Measurements from ENCODE around the gene RECK.
"Not testable (repeated sequence)": the region's sequence is repeated elsewhere in the genome, so short reads cannot be mapped to it uniquely, and the experiment has no call there.

RECK gene

DNA sequence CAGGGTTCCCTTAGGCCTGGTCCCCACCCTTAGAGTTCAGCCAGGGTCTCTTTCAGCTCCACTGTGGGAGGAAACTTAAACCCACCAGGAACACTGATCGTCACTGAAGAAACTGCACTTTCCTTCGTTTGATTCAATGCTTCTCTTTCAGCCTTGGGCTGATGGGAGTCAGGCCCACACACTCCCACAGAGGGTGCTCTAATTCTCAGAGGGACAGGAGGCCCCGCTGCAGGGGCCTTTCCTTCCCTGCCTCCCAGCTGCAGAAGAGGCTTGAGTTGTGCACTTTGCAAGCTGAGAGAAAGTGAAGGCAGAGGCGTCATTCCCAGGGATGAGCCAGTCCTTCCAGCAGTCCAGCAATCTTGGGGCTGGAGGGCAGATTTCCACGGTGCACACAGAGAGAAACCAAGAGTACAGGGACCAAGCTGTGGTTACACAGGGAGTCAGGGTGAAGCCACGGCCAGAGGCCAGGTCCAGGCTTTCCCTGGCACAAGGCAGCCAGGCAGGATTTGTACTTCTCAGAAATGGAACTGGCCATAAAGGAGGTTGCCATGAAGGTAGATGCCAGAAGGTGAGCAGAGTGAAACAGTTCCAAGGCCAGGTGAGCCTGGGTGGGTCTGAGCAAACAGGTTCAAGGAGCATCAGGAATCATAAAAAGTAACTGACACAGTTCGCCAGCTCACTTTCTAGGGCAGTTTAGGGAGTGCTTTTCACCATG is 89.5 kb downstream of the RECK start:
- DNase-seq, result no peak
- in situ Hi-C loops (cut with HindIII; ENCODE audit: low pct_ligation_motif_present, low pct_unique_long_range_greater_than_20kb, low sequenced_read_pairs), result no loop called here

DNA sequence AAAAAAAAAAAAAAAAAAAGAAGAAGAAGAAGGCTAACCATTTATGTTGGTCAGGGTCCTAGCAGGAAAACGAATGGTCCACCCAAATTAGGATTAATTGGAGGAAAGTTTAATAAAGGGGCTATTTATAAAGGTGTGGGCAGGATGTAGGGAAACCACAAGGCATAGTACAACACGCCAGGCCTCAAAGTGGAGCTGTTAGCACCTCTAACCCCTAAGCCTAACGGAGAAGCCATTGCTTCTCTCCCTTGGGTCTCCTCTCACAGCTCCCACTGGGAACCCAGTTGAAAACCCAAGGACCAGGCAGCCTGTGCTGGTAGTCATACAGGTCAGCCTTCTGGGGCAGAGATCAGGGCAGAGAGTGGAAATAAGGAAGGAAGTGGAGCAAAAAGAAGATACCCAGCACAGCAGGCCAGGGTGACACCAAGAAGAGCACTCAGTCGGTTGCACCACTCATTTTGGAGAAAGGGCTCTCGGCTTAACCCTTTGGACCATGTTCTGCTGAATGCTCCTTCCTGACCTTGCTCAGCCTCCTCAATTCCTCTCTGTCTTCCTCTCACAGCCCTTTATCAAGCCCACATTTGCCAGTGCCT is 91.0 kb downstream of the RECK start:
- DNase-seq, result no peak
- in situ Hi-C loops (cut with HindIII; ENCODE audit: low pct_ligation_motif_present, low pct_unique_long_range_greater_than_20kb, low sequenced_read_pairs), result no loop called here

DNA sequence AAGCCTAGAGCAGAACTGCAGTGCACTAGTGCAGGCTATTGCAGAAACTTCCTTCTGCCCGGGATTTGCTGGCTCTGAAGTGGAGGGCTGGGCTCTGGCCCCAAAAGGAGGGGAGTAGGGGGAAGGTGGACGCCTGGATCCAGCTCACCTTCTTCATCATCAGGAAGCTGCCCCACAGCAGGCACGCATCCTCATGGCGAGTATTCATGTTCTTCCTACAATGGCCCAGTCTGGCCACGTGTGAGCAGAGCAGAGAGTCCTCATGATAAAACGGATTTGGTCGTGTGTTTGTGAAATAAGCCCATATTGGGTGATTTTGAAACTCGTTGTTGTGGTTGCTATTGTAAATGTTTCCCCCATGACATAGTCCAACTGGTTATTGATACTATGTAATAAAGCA is 91.6 kb downstream of the RECK start:
- no peak for DNase-seq
- in situ Hi-C loops (cut with HindIII; ENCODE audit: low pct_ligation_motif_present, low pct_unique_long_range_greater_than_20kb, low sequenced_read_pairs), result no loop called here

DNA sequence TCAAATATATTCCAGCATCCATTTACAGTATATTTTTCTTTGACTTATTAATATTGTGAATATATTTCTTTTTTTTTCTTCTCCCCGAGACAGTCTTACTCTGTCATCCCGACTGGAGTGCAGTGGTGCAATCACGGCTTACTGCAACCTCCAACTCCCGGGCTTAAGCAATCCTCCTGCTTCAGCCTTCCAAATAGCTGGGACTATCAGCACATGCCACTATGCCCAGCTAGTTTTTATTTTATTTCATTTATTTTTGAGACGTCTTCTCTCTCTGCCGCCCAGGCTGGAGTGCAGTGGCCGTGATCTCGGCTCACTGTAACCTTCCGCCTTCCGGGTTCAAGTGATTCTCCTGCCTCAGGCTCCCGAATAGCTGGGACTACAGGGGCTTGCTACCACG is 92.4 kb downstream of the RECK start:
- in situ Hi-C loops (cut with HindIII; ENCODE audit: low pct_ligation_motif_present, low pct_unique_long_range_greater_than_20kb, low sequenced_read_pairs), result no loop called here
- DNase-seq, result no peak

DNA sequence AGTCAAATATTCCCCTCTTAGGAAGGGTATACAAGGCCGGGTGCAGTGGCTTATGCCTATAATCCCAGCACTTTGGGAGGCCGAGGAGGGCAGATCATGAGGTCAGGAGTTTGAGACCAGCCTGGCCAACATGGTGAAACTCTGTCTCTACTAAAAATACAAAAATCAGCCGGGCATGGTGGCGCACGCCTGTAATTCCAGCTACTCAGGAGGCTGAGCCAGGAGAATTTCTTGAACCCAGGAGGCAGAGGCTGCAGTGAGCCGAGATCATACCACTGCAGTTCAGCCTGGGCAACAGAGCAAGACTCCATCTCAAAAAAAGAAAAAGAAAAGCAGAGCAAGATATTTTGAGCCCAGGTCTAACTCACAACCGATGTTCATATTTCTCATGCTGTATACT is 95.0 kb downstream of the RECK start:
- DNase-seq; in situ Hi-C loops (cut with HindIII; ENCODE audit: low pct_ligation_motif_present, low pct_unique_long_range_greater_than_20kb, low sequenced_read_pairs): not testable (repeated sequence)

DNA sequence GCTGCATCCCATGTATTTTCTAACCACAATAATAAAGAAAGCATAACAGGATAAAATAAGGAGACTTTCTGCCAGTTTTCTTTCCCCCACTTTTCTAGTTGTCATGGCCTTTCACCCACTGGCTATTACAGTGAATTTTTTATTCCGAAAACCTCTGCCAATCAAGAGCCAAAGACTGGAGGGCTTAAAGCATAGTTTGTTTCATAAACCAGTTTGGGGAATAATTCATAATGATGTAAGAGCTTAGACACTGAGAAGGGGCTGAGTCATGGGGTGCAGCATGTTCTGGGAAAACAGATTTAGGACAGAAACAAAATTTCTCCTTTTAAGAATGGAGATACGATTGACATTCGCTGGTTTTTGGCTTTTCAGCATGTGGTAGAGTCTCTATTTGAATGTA is 95.4 kb downstream of the RECK start:
- in situ Hi-C loops (cut with HindIII; ENCODE audit: low pct_ligation_motif_present, low pct_unique_long_range_greater_than_20kb, low sequenced_read_pairs), result no loop called here
- no peak for DNase-seq

DNA sequence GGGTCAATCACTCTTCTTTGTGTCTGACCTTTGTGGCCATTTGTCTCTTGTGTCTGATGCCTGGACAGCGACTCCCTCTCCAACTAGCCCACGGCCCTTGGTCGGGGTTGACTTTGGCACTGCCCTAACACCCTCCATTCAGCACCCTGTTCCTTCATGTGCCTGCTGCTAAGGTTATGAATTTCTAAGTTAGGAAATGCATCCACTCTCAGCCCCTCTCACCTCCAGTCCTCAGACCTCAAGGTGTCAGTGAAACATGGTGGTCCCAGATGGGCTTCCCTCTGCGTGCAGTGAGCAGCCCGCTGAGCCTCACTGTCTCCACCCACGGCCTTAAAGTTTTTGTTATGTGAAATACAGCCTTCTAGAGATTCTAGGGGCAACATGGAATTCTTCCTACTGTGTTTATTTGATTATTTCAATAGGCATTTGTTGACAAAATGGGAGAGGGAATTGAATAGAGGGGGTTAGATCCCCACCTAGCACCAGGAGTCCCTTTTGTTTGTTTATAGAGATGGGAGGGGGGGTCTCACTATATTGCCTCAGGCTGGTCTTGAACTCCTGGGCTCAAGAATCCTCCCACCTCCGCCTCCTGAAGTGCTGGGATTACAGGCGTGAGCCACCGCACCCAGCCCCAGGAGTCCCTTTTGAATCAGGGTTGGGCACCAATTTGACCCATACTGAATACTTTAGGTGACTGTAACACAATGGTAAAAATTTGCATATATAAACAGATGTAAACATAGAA is 98.2 kb downstream of the RECK start:
- in situ Hi-C loops (cut with HindIII; ENCODE audit: low pct_ligation_motif_present, low pct_unique_long_range_greater_than_20kb, low sequenced_read_pairs), result no loop called here
- DNase-seq, result no peak

DNA sequence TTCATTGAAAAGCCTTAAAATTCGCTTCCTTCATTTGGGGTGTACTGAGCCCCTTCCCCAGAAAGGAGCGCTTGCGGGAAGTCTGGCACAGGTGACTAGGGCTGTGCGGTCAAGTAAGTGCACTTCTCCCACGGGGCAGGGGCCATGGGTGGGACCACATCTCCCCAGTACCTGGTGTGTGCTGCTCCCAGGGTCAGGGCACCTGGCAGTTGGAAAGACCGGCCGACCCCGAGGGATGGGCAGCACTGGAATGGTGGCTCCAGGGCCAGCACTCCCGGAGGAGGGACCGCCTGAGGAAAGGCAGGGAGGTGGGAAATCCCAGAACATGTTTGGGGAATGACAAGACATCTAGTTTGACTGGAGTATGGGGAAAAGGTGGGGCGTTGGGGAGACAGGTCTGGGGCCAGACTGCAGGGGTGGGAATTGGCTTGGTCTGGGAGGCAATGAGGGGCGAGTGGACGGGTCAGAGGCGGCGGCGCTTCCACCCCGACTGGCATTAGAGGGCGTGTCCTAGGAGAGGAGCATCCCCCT is 99.1 kb downstream of the RECK start:
- DNase-seq, result no peak
- in situ Hi-C loops (cut with HindIII; ENCODE audit: low pct_ligation_motif_present, low pct_unique_long_range_greater_than_20kb, low sequenced_read_pairs), result no loop called here

DNA sequence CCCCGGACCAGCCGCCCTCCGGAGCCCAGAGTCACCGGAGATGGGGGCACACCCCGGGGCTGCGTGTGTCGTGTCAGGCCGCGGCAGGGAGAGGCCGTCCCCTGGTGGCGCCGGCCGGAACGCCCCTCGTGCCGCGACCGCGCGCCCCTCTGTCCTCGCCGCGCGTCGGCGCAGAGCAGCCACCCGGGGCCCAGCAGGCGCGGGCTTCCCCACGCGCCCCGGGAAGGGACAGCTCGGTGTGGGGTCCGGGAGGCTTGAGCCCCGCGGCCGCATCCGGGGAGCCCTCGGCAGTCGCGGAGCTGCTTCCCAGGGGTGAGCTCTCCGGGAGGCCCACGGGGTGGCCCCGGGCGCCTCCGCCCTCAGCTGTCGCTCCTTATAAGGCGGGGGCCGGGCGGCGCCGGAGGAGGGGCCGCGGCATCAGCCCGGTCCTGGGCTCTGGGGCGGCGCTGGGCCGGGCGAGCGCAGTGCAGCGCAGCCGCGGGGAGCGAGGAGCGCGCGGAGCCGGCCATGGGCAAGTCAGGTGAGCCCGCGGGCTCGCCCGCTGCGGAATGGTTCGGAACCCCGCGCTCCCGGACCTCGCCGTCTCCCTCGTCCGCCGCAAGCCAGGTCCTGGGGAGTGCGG is 99.7 kb downstream of the RECK start, which contains the start of gene GLIPR2:
Gene GLIPR2, plus strand, starts transcription at position 462 of the 622 bp plus-strand sequence. Its CDS starts 46 bp downstream, at position 508.
- DNase-seq, result peak; percentile 78
- in situ Hi-C loops (cut with HindIII; ENCODE audit: low pct_ligation_motif_present, low pct_unique_long_range_greater_than_20kb, low sequenced_read_pairs), result no loop called here

DNA sequence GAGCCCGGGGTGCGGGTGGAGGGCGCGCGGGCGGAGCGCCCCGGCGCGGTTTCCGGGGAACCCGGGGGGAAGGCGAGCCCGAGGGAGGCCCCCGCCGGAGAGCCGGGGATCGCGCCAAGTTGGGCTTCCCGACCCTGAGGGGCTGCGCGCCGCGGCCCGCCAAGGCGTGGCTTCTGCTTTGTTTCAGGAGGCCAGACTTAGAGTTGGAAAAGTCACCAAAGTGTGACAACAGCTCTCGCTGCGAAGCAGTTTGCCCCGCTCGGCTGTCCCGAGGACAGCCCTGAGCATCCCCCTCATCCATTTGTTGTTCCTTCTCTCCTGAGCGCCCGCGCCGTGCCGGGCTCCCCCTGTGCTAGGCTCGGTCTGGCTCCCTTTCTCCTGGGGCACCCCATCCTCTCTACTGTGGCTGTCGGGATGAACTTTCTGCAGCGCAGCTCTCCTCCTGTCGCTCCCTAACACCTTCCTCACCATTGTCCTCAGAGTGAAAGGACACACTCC is 100.2 kb downstream of the RECK start:
- peak; percentile 12 for DNase-seq
- in situ Hi-C loops (cut with HindIII; ENCODE audit: low pct_ligation_motif_present, low pct_unique_long_range_greater_than_20kb, low sequenced_read_pairs), result no loop called here

DNA sequence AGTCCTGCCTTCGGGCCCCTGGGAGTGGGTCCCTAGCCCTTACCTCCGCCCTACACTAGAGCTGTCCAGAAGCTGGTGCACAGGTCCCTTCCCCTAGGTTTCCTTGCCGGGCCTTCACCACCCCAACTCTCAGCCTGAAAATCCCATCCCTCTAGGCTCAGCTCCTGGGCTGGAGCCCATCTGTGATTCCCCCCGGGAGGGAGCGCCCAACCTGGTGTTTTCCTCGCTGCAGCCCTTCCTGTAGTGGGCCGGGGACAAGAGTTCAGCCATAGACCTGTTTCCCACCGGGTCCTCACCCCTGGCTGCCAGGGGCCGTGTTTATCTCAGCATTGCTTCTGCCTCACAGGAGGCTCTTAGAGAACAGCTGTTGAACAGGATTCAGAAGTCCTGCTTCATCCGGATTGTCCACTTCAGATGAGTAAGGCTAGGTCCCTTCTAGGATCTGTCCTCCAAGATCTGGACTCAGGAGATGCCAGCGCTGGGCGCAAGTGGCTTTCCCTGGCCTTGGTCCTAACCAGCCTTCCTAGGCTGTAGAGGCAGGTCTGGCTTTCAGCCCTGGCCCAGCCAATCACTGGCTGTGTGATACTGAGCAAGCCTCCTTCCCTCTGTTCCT is 100.8 kb downstream of the RECK start:
- no peak for DNase-seq
- in situ Hi-C loops (cut with HindIII; ENCODE audit: low pct_ligation_motif_present, low pct_unique_long_range_greater_than_20kb, low sequenced_read_pairs), result no loop called here

DNA sequence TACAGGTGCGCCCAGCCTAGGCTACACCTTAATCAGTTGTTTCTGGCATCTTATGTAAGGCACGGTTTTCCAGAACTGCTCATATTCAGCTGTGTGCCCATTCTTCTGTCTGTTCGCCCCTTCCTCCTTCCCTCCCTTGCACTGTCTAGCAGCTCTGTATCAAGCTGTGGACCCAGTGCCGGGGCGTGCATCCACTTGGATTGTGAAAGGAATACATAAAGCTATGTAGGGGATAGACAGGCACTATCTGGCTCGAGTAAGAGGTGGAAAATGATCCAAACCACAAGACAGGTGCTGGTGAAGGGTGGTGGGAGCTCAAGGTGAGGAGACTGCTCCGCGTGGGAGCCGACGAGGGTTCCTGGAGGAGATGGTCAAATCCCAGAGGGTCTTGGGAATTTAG is 101.8 kb downstream of the RECK start:
- no peak for DNase-seq
- in situ Hi-C loops (cut with HindIII; ENCODE audit: low pct_ligation_motif_present, low pct_unique_long_range_greater_than_20kb, low sequenced_read_pairs), result no loop called here

DNA sequence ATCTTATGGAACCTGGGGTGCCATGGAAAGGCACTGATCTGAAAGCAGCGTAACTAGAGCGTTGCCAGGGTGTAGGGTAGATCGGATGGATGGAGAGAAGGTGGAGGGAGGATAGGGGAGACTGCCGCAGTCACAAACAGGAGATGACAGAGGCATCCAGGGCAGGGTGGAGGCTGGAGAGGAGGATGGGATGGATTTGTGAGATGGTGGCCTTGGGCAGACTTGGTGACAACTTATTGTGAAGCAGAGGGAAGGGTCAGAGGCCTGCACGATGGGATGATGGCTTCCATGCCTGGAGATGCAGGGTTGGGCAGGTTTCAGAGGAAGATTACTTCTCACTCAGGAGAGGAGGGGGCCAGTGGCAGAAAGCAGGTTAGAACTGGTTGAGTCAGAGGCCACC is 102.2 kb downstream of the RECK start:
- in situ Hi-C loops (cut with HindIII; ENCODE audit: low pct_ligation_motif_present, low pct_unique_long_range_greater_than_20kb, low sequenced_read_pairs), result no loop called here
- no peak for DNase-seq

DNA sequence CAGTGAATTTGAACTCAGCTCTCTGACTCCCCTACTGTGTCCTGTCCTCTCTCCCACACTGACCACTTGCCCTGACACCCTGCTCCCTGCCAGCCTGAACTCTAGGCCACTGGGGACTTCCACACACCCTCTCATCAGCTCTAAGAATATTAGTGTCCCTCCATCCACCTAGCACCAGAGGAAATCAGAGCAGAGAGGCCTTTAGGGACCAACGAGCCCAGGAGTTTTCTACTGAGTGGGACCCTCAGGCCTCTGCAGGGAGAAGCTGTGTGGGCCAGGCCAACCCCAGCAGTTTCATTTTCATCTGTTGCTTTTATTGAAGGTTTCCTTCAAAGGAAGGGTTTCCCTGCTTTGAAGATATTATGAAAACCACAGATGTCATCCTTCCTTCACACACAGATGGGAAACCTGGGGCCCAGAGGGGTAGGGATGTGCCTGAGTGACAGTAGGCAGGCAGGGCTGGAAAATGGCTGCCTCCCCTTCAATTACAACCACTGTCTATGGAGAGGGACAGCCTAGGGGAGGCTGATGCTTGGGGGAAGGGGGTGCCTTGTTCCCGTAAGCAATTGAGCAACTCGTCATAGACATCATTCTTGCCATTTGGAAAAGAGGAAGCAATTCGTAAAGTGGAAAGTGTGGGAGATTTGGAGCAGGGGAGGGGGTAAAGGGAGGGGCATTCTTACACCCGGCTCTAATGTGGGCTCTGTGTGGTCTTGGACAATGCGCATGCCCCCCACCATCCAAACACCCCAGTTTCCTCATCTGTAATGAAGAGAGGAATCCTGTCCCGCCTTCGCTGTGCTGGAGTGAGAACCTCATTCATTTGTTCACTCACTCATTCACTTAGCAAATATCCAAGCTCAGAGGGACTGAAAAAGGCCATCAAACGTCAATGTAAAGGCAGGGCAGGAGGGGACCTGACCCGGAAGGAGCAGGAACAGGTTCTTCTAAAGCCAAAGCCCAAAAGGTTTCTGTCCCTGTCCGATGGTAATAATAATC is 103.7 kb downstream of the RECK start:
- in situ Hi-C loops (cut with HindIII; ENCODE audit: low pct_ligation_motif_present, low pct_unique_long_range_greater_than_20kb, low sequenced_read_pairs), result no loop called here
- DNase-seq, result no peak

DNA sequence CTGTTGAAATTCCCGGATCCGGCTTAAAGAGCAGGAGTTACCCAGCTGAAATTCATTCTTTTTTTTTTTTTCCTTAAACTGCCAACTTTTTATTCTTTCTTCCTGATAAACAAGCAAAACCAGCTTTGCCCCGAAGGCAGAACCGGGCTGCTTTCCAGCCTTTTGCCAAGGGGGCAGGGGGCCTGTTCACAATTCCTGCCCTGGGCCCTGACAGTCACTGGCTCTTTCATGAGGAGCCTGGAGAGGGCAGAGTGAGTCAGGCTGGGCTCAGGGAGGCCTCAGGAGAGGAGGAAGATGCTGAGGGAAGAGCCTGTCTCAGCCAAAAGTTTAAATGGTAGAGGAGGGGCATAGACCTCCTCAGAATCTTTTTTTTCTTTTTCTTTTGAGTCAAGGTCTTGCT is 104.6 kb downstream of the RECK start:
- in situ Hi-C loops (cut with HindIII; ENCODE audit: low pct_ligation_motif_present, low pct_unique_long_range_greater_than_20kb, low sequenced_read_pairs), result no loop called here
- peak; percentile 36 for DNase-seq

DNA sequence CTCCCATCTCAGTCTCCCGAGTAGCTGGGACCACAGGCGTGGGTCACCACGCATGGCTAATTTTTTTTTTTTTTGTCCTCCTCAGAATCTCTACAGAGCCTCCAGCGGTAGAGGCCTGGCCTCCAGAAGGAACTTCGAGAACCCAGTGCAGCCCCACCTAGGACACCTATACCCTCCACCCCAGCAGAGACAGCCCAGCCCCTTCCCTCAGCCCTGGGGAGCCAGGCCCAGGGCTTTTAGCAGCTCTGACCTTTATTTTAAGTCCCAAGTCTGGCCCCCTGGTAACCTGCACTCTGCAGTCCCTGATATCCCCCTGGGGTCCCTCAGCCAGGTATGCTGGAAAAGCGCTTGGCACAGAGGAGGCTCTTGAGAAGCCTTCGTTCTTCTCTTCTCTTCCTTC is 105.0 kb downstream of the RECK start:
- DNase-seq, result no peak
- in situ Hi-C loops (cut with HindIII; ENCODE audit: low pct_ligation_motif_present, low pct_unique_long_range_greater_than_20kb, low sequenced_read_pairs), result no loop called here

DNA sequence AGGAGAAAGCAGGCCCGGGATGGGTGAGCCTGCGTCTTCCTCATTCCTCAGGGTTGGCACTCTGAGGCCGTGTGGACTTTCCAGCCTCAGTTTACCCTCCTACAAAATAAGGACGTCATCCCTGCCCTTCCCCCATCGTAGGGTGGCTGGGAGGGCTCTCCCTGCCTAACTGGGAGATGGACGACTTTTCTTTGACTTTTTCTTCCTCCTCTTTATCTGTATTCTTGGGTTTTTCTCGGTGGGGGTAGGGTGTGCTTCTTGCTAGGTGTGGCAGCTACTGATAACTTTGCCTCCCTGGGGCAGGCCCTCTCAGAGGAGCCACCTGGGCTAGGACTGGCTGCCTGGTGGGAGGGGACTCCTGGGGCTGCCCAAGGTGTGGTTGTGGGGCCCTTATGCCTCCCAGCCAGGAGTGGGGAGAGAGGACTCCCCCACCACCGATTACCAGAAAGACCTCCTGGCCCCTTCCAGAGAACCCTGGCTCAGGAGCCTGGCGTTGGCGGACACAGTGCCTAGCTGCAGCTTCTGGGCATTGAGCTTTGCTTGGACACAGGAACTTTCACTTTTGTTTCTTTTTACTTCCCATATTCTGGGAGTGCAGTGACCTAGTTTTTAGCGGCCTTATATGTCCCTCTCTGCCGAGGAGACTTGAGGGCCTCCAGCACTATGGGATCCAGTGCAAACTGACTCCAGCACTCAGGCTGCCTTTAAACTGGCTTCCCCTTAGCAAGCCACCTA is 106.0 kb downstream of the RECK start:
- in situ Hi-C loops (cut with HindIII; ENCODE audit: low pct_ligation_motif_present, low pct_unique_long_range_greater_than_20kb, low sequenced_read_pairs), result no loop called here
- no peak for DNase-seq

Data from ACHN (cell line).